ENCODE results near the gene PBRM1.

DNA sequence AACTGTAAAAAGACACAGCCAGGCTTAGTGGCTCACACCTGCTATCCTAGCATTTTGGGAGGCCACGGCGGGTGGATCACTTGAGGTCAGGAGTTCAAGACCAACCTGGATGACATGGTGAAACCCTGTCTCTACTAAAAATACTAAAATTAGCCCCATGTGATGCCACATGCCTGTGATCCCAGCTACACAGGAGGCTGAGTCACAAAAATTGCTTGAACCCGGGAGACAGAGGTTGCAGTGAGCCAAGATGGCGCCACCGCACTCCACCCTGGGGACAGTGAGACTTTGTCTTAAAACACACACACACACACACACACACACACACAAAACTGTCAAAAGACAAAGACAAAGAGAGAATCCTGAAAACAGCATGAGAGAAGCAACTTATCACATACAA is 38.2 kb upstream of the PBRM1 start:
- TF ChIP-seq EP300 (IDR thresholded peaks at IDR 0.05) (no peak), CTCF (IDR thresholded peaks at IDR 0.05) (no peak), POLR2AphosphoS5 (IDR thresholded peaks at IDR 0.05) (no peak), POLR2A (IDR thresholded peaks at IDR 0.05) (no peak)

All from stomach (tissue), 4 donors.